Measurements from ENCODE around the gene ITPKC.
"Not testable (repeated sequence)": the region's sequence is repeated elsewhere in the genome, so short reads cannot be mapped to it uniquely, and the experiment has no call there.

Gene ITPKC

DNA sequence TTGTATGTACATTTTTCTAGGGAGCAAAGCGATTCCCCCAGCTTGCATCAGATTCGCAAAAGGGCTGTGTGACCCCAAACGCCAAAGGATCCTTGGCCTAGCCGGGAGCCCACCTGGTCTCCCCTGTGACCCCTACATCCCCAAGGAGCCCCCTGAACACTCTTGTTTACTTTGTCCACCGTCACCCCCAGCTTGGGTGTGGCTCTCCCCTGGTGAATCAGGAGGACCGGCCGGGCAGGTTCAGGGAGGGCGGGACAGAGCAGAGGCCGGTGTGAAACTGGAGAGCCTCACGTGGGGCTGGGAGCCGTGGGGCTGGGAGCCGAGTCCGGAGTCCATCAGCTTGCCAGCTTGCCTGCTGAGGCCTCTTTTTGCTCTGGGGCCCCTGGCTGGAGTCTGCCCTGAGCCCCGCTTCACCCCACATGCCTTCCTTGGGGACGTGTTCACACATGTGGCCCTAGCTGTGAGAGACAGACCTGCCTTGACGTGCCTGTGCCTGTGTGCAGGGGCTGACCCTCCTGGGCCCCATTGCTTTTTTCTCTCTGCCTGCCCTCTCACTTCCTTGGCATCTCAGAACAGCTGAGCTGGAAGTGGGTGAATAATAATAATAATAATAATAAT, 2.0 kb downstream of the ITPKC start:
- peak overlapping the region; percentile 77 for H3K4me2 ChIP-seq (ENCODE audit: low read length)
- H3K4me3 ChIP-seq (ENCODE audit: low read length) = peak overlapping the region; percentile 83
- H3K4me1 ChIP-seq (ENCODE audit: control insufficient read depth, insufficient read depth, low read length) = peaks cover 61% of the 10 kb centered on the region
- no peaks in the 10 kb centered on the region for H3K27me3 ChIP-seq (ENCODE audit: control insufficient read depth, insufficient read depth, low read length)
- peaks cover 7% of the 10 kb centered on the region for H3K36me3 ChIP-seq (ENCODE audit: insufficient read depth, low read length)
- peak overlapping the region; percentile 87 for H3K9ac ChIP-seq (ENCODE audit: low read depth, low read length)
- no peaks in the 10 kb centered on the region for H3K9me3 ChIP-seq (replicated peaks; ENCODE audit: low read length)

DNA sequence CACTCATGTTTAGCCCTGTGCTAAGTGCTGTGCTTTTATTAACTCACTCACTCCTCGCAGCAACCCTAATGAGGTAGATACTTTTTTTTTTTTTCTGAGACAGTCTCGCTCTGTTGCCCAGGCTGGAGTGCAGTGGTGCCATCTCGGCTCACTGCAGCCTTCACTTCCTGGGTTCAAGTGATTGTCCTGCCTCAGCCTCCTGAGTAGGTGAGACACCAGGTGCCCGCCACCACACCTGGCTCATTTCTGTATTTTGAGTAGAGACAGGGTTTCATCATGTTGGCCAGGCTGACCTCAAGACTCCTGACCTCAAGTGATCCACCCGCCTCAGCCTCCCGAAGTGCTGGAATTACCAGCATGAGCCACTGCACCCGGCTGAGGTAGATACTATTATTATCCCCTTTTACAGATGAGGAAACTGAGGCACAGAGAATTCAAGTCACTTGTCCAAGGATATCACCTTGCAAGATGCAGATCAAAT, 2.5 kb downstream of the ITPKC start:
- peak overlapping the region; percentile 77 for H3K4me2 ChIP-seq (ENCODE audit: low read length)
- peak overlapping the region; percentile 87 for H3K9ac ChIP-seq (ENCODE audit: low read depth, low read length)
- H3K27me3 ChIP-seq (ENCODE audit: control insufficient read depth, insufficient read depth, low read length) = no peaks in the 10 kb centered on the region
- H3K4me1 ChIP-seq (ENCODE audit: control insufficient read depth, insufficient read depth, low read length) = peaks cover 56% of the 10 kb centered on the region
- no peaks in the 10 kb centered on the region for H3K9me3 ChIP-seq (replicated peaks; ENCODE audit: low read length)
- H3K36me3 ChIP-seq (ENCODE audit: insufficient read depth, low read length) = peaks cover 13% of the 10 kb centered on the region
- H3K4me3 ChIP-seq (ENCODE audit: low read length) = peak overlapping the region; percentile 83

DNA sequence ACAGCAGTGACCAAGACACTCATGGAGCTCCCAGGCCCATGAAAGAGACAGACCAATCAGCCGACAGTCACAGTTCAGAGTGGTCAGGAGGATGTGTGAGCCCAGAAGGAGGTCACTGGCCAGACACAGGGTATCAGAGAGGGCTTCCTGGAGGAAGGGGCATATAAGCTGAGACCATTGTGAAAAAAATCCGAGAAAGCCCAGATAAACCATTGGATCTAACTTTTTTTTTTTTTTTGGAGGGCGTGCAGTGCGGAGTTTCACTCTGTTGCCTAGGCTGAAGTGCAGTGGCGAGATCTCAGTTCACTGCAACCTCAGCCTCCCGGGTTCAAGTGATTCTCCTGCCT, 4.2 kb downstream of the ITPKC start:
- peak overlapping the region; percentile 77 for H3K4me2 ChIP-seq (ENCODE audit: low read length)
- peak overlapping the region; percentile 68 for H3K9ac ChIP-seq (ENCODE audit: low read depth, low read length)
- peaks cover 45% of the 10 kb centered on the region for H3K4me1 ChIP-seq (ENCODE audit: control insufficient read depth, insufficient read depth, low read length)
- peaks cover 24% of the 10 kb centered on the region for H3K36me3 ChIP-seq (ENCODE audit: insufficient read depth, low read length)
- H3K27me3 ChIP-seq (ENCODE audit: control insufficient read depth, insufficient read depth, low read length) = no peaks in the 10 kb centered on the region
- no peaks in the 10 kb centered on the region for H3K9me3 ChIP-seq (replicated peaks; ENCODE audit: low read length)
- H3K4me3 ChIP-seq (ENCODE audit: low read length) = peak overlapping the region; percentile 83

DNA sequence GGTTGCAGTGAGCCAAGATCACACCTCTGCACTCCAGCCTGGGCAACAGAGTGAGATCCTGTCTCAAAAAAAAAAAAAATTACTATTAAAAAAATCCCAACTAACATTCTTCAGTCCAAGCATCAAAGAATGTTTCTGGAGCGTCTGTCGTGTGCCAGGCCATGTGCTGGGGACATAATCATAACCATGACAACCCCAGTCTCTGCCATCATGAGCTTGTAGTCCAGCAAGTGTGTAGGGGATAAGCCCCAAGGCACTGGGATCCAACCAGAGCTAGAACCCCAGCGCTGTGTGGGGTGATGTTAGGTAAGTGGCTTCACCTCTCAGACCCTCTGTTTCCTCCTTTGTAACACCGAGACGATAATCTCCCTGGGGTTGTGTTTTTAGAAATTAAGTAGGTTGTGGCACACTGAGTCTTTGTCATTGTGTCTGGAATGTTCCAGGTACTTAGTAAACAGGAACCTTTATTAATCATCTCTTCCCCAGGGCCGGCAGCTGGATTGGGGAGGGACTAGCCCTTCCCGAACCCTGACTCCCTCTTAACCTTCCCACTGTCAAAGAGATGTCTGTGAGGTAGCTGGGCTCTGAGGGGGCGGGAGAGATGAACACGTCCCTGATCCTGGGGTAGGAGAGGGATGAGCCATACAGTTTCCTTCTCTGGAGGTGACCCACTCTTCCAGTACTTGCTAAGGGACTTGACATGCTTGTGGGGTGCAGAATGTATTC, 5.2 kb downstream of the ITPKC start:
- Histone ChIP-seq H3K4me2 (ENCODE audit: low read length) (peak overlapping the region; percentile 74), H3K9me3 (replicated peaks; ENCODE audit: low read length) (no peaks in the 10 kb centered on the region), H3K27me3 (ENCODE audit: control insufficient read depth, insufficient read depth, low read length) (no peaks in the 10 kb centered on the region), H3K36me3 (ENCODE audit: insufficient read depth, low read length) (peaks cover 30% of the 10 kb centered on the region), H3K4me1 (ENCODE audit: control insufficient read depth, insufficient read depth, low read length) (peaks cover 41% of the 10 kb centered on the region), H3K9ac (ENCODE audit: low read depth, low read length) (peak overlapping the region; percentile 22), H3K4me3 (ENCODE audit: low read length) (peak overlapping the region; percentile 30)

DNA sequence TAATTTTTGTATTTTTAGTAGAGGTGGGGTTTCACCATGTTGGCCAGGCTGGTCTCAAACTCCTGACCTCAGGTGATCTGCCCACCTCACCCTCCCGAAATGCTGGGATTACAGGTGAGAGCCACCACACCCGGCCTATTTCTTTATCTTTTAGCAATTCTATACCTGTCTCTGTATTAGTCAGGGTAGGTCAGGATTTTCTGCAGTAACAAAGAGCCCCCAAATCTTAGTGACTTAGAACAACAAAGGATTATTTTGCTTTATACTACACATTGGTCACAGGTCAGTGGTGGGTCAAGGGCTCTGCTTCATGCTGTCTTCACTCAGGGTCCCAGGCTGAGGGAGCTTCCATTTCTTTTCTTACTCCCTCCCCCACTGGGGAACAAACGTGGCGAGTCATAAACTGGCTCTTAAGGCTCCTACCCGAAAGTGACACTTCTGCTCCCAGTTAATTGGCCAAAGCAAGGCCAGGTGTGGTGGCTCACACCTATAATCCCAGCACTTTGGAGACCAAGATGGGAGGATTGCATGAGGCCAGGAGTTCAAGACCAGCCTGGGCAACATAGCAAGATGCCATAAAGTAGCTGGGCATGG, 6.8 kb downstream of the ITPKC start:
- H3K4me3 ChIP-seq (ENCODE audit: low read length) = no peak overlapping the region
- H3K27me3 ChIP-seq (ENCODE audit: control insufficient read depth, insufficient read depth, low read length) = no peaks in the 10 kb centered on the region
- peaks cover 42% of the 10 kb centered on the region for H3K36me3 ChIP-seq (ENCODE audit: insufficient read depth, low read length)
- H3K4me2 ChIP-seq (ENCODE audit: low read length) = no peak overlapping the region
- no peak overlapping the region for H3K9ac ChIP-seq (ENCODE audit: low read depth, low read length)
- H3K4me1 ChIP-seq (ENCODE audit: control insufficient read depth, insufficient read depth, low read length) = peaks cover 34% of the 10 kb centered on the region
- no peaks in the 10 kb centered on the region for H3K9me3 ChIP-seq (replicated peaks; ENCODE audit: low read length)

DNA sequence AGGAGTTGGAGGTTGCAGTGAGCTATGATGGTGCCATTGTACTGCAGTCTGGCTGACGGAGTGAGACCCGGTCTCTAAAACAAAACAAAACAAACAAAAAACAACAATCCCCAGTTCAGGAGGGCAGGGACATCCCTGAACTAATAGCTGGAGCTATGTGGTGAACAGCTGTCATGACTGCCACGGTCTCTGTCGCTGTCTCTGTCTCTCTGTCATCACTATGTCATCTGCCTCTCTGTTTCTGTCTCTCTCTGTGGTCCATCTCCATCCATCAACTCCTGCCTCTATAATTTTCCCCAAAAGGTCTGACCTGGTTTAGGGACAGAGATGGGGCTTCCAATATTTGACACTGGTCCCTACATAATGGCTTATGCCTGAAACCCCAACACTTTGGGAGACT, 7.4 kb downstream of the ITPKC start:
- H3K4me1 ChIP-seq (ENCODE audit: control insufficient read depth, insufficient read depth, low read length) = peaks cover 34% of the 10 kb centered on the region
- H3K9me3 ChIP-seq (replicated peaks; ENCODE audit: low read length) = no peaks in the 10 kb centered on the region
- peaks cover 42% of the 10 kb centered on the region for H3K36me3 ChIP-seq (ENCODE audit: insufficient read depth, low read length)
- no peak overlapping the region for H3K9ac ChIP-seq (ENCODE audit: low read depth, low read length)
- H3K27me3 ChIP-seq (ENCODE audit: control insufficient read depth, insufficient read depth, low read length) = no peaks in the 10 kb centered on the region
- H3K4me3 ChIP-seq (ENCODE audit: low read length) = no peak overlapping the region
- H3K4me2 ChIP-seq (ENCODE audit: low read length) = no peak overlapping the region

DNA sequence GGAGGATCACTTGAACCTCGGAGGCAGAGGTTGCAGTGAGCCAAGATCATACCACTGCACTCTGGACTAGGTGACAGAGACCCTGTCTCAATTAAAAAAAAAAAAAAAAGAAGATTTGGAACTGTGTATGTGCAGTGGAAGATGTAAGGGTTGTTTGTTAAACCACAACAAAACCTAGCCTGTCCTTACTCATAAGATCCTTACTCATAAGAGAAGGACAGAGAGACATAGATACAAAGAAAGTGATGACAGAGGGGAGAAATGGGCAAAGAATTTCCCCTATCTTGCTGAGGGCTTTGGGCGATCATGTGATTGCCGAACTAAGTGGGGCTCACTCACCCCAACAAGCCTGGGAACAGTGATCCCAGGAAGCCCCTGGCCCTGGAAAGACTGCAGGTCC, 7.9 kb downstream of the ITPKC start:
- no peak overlapping the region for H3K9ac ChIP-seq (ENCODE audit: low read depth, low read length)
- H3K4me1 ChIP-seq (ENCODE audit: control insufficient read depth, insufficient read depth, low read length) = peaks cover 28% of the 10 kb centered on the region
- H3K4me3 ChIP-seq (ENCODE audit: low read length) = no peak overlapping the region
- no peaks in the 10 kb centered on the region for H3K9me3 ChIP-seq (replicated peaks; ENCODE audit: low read length)
- no peak overlapping the region for H3K4me2 ChIP-seq (ENCODE audit: low read length)
- no peaks in the 10 kb centered on the region for H3K27me3 ChIP-seq (ENCODE audit: control insufficient read depth, insufficient read depth, low read length)
- H3K36me3 ChIP-seq (ENCODE audit: insufficient read depth, low read length) = peaks cover 42% of the 10 kb centered on the region

DNA sequence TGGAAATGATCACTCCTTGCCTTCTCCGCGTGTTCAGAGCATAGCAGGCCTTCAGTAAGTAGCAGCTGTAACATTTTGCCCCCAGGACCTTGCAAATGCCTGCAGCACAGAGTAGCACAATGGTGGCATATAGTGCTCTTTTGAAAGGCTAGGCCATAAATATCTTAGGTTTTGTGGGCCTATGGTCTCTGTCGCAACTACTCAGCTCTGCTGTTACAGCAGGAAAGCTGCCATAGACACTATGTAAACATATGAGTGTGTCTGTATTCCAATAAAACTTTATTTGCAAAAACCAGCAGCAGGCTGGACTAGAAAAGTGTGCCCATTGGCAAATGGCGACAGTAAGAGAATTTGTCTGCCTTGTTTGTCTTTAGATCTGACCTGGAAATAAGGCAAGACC, 9.4 kb downstream of the ITPKC start:
- H3K9me3 ChIP-seq (replicated peaks; ENCODE audit: low read length) = no peaks in the 10 kb centered on the region
- H3K36me3 ChIP-seq (ENCODE audit: insufficient read depth, low read length) = peaks cover 49% of the 10 kb centered on the region
- peaks cover 14% of the 10 kb centered on the region for H3K4me1 ChIP-seq (ENCODE audit: control insufficient read depth, insufficient read depth, low read length)
- H3K27me3 ChIP-seq (ENCODE audit: control insufficient read depth, insufficient read depth, low read length) = no peaks in the 10 kb centered on the region
- H3K4me3 ChIP-seq (ENCODE audit: low read length) = no peak overlapping the region
- no peak overlapping the region for H3K4me2 ChIP-seq (ENCODE audit: low read length)
- H3K9ac ChIP-seq (ENCODE audit: low read depth, low read length) = no peak overlapping the region

DNA sequence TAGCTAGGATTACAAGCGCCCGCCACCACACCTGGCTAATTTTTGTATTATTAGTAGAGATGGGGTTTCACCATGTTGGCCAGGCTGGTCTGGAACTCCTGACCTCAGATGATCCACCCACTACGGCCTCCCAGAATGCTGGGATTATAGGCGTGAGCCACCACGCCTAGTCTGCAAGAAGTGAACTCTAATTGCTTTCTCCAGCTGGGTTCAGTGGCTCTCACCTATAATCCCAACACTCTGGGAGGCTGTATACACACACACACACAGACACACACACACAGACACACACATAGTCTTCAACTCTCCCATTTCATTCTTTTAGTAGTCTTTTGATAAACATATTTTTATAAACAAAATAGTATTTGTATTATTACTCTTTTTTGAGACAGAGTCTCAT, 13.2 kb downstream of the ITPKC start:
- H3K9ac ChIP-seq (ENCODE audit: low read depth, low read length); H3K4me1 ChIP-seq (ENCODE audit: control insufficient read depth, insufficient read depth, low read length); H3K27me3 ChIP-seq (ENCODE audit: control insufficient read depth, insufficient read depth, low read length); H3K9me3 ChIP-seq (replicated peaks; ENCODE audit: low read length); H3K4me3 ChIP-seq (ENCODE audit: low read length); H3K4me2 ChIP-seq (ENCODE audit: low read length): not testable (repeated sequence)
- peaks cover 64% of the 10 kb centered on the region for H3K36me3 ChIP-seq (ENCODE audit: insufficient read depth, low read length)

DNA sequence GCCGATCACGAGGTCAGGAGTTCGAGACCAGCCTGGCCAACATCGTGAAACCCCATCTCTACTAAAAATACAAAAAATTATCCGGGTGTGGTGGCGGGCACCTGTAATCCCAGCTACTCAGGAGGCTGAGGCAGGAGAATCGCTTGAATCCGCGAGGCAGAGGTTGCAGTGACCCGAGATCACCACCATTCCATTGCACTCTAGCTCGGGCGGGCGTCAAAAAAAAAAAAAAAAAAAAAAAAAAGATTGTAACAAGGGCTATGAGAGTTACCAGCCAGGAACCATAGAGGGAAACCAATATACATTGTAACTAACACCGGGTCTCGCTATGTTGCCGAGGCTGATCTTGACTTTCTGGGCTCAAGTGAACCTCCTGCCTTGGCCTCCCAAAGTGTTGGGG, 15.4 kb downstream of the ITPKC start:
- H3K4me3 ChIP-seq (ENCODE audit: low read length); H3K9ac ChIP-seq (ENCODE audit: low read depth, low read length); H3K4me2 ChIP-seq (ENCODE audit: low read length); H3K9me3 ChIP-seq (replicated peaks; ENCODE audit: low read length); H3K4me1 ChIP-seq (ENCODE audit: control insufficient read depth, insufficient read depth, low read length); H3K27me3 ChIP-seq (ENCODE audit: control insufficient read depth, insufficient read depth, low read length): not testable (repeated sequence)
- peaks cover 69% of the 10 kb centered on the region for H3K36me3 ChIP-seq (ENCODE audit: insufficient read depth, low read length)

DNA sequence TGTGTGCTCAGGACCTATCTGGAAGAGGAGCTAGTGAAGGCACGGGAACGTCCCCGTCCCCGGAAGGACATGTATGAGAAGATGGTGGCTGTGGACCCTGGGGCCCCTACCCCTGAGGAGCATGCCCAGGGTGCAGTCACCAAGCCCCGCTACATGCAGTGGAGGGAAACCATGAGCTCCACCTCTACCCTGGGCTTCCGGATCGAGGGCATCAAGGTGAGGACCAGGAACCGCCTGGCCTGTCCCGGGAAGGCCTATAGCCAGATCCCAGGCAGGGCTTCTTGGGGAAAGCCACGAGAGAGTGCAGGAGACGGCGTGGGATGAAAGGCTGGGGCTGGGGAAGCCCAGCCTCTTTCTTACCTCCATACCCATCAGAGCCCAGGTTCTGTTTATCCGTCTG, 16.2 kb downstream of the ITPKC start:
- H3K4me3 ChIP-seq (ENCODE audit: low read length) = no peak overlapping the region
- no peak overlapping the region for H3K4me2 ChIP-seq (ENCODE audit: low read length)
- H3K27me3 ChIP-seq (ENCODE audit: control insufficient read depth, insufficient read depth, low read length) = no peaks in the 10 kb centered on the region
- no peaks in the 10 kb centered on the region for H3K9me3 ChIP-seq (replicated peaks; ENCODE audit: low read length)
- peaks cover 65% of the 10 kb centered on the region for H3K36me3 ChIP-seq (ENCODE audit: insufficient read depth, low read length)
- no peak overlapping the region for H3K9ac ChIP-seq (ENCODE audit: low read depth, low read length)
- no peaks in the 10 kb centered on the region for H3K4me1 ChIP-seq (ENCODE audit: control insufficient read depth, insufficient read depth, low read length)

All from skeletal muscle satellite cell (primary cell).